GM23338 (cell line): Measurements from ENCODE around the gene SMTNL2.

Experiments used
- EZH2 ChIP-seq: fragments of 200-600 bp; sonication (generic); IDR thresholded peaks from one replicate; pipeline ENCODE4 v1.8.0; 2017; ENCODE audit warnings: antibody characterized with exemption, mild to moderate bottlenecking, low read depth; ENCODE audit not compliant: unreplicated experiment
- REST ChIP-seq: IDR thresholded peaks from one replicate; pipeline ENCODE4 v1.6.1; 2018; ENCODE audit warnings: antibody characterized with exemption; ENCODE audit not compliant: unreplicated experiment
- TF ChIP-seq, protein P1 (sequence below), 2 experiments: fragments of 200-600 bp in 1 of 2; sonication (generic) in 1 of 2; conservative IDR thresholded peaks; 2 replicates each; pipeline versions ENCODE4 v1.5.1 to v1.6.1; 2016 to 2017; ENCODE audit warnings: antibody characterized with exemption in 2 of 2, low read depth in 2 of 2, mild to moderate bottlenecking in 2 of 2, moderate library complexity in 1 of 2

DNA sequence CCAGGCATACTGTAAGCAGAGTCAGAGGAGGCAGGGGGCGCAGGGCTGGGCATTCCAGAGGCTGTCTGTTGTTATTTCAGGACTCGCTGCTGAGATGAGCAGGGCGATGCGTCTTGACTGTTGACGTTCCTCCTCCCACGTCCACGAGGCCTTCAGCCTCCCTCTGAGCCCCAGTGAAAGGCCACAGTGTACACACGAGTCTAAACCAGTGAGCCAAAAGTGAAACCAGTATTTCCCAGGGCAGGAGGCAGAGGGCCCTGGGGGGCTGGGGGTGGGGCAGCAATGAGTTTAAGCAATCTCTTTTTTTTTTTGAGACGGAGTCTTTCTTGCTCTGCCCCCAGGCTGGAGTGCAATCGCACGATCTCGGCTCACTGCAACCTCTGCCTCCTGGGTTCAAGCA, 21.5 kb downstream of the SMTNL2 start:
- TF ChIP-seq EZH2 (no peak), REST (no peak)
- TF ChIP-seq, protein P1, sequence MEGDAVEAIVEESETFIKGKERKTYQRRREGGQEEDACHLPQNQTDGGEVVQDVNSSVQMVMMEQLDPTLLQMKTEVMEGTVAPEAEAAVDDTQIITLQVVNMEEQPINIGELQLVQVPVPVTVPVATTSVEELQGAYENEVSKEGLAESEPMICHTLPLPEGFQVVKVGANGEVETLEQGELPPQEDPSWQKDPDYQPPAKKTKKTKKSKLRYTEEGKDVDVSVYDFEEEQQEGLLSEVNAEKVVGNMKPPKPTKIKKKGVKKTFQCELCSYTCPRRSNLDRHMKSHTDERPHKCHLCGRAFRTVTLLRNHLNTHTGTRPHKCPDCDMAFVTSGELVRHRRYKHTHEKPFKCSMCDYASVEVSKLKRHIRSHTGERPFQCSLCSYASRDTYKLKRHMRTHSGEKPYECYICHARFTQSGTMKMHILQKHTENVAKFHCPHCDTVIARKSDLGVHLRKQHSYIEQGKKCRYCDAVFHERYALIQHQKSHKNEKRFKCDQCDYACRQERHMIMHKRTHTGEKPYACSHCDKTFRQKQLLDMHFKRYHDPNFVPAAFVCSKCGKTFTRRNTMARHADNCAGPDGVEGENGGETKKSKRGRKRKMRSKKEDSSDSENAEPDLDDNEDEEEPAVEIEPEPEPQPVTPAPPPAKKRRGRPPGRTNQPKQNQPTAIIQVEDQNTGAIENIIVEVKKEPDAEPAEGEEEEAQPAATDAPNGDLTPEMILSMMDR (conservative IDR thresholded peaks at IDR 0.05; ENCODE audit: low read depth in 2 of 2), result no peak
